Parathyroid adenoma (tissue), 2 donors: ENCODE data around the gene RPA1.
"Not testable (repeated sequence)": the region's sequence is repeated elsewhere in the genome, so short reads cannot be mapped to it uniquely, and the experiment has no call there.

Experiments
- H2AFZ ChIP-seq: fragments of 300-600 bp; sonication (generic); one replicate; pipeline ENCODE4 v1.7.0; 2017; ENCODE audit warnings: antibody characterized with exemption, mild to moderate bottlenecking
- H3K27ac ChIP-seq: fragments of 300-600 bp; sonication (generic); one replicate; pipeline ENCODE4 v1.7.0; 2017
- H3K27me3 ChIP-seq: fragments of 300-600 bp; sonication (generic); one replicate; pipeline ENCODE4 v1.7.0; 2017; ENCODE audit warnings: low read length; ENCODE audit not compliant: control insufficient read depth, insufficient read depth
- H3K36me3 ChIP-seq: fragments of 300-600 bp; sonication (generic); one replicate; pipeline ENCODE4 v1.7.0; 2017; ENCODE audit warnings: low read length; ENCODE audit not compliant: control insufficient read depth, insufficient read depth
- H3K4me1 ChIP-seq: fragments of 300-600 bp; sonication (generic); one replicate; pipeline ENCODE4 v1.7.0; 2017; ENCODE audit warnings: control low read depth
- H3K4me2 ChIP-seq: fragments of 300-600 bp; sonication (generic); one replicate; pipeline ENCODE4 v1.7.0; 2017; ENCODE audit warnings: low read length
- H3K4me3 ChIP-seq: fragments of 300-600 bp; sonication (generic); one replicate; pipeline ENCODE4 v1.7.0; 2017; ENCODE audit warnings: low read depth, low read length
- H3K79me2 ChIP-seq: fragments of 300-600 bp; sonication (generic); one replicate; pipeline ENCODE4 v1.7.0; 2017; ENCODE audit warnings: control low read depth
- H3K9ac ChIP-seq: fragments of 300-600 bp; sonication (generic); one replicate; pipeline ENCODE4 v1.7.0; 2017; ENCODE audit warnings: mild to moderate bottlenecking
- H3K9me3 ChIP-seq: fragments of 300-600 bp; sonication (generic); one replicate; pipeline ENCODE4 v1.7.0; 2017; ENCODE audit warnings: low read length; ENCODE audit not compliant: control insufficient read depth
- TF ChIP-seq, protein P1 (sequence below): fragments of 300-600 bp; sonication (generic); IDR thresholded peaks from one replicate; pipeline ENCODE4 v1.7.0; 2017; ENCODE audit warnings: antibody characterized with exemption, mild to moderate bottlenecking
- donor health status: primary hyperparathyroidism.

RPA1 gene

DNA sequence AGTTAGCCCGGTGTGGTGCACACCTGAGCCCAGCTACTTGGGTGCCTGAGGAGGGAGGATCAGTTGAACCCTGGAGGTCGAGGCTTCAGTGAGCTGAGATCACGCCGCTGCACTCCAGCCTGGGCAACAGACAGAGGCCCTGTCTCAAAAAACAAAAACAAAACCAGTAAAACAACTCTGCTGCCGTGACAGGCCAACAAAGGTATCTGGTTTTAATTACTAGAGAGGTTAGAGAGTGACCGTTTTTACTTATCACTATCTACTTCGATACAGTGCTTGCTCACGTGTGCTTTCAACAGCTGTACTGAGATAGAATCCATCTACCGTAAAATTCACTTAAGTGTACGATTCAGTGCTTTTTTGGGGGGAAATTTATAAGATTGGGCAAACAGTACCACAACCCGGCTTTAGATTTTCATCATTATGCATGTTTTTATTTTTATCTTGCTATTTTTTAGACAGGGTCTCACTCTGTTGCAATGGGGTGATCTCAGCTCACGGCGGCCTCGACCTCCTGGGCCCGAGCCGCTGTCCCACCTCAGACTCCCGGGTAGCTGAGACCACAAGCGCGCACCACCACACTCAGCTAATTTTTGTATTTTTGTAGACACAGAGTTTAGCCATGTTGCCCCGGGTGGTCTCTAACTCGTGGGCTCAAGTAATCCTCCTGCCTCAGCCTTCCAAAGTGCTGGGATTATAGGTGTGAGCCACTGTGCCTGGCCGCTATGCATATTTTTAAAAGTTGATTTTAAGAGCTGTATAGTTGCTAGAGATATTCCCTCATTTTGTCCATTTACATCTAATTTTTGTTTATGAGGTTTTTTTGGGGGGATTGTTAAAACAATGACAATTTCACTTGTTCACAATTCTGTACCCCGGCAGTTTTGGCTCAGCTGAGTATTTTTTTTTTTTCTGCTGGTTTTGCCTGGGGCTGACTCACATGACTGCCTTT is 37.0 kb upstream of the RPA1 start:
- TF ChIP-seq, protein P1, sequence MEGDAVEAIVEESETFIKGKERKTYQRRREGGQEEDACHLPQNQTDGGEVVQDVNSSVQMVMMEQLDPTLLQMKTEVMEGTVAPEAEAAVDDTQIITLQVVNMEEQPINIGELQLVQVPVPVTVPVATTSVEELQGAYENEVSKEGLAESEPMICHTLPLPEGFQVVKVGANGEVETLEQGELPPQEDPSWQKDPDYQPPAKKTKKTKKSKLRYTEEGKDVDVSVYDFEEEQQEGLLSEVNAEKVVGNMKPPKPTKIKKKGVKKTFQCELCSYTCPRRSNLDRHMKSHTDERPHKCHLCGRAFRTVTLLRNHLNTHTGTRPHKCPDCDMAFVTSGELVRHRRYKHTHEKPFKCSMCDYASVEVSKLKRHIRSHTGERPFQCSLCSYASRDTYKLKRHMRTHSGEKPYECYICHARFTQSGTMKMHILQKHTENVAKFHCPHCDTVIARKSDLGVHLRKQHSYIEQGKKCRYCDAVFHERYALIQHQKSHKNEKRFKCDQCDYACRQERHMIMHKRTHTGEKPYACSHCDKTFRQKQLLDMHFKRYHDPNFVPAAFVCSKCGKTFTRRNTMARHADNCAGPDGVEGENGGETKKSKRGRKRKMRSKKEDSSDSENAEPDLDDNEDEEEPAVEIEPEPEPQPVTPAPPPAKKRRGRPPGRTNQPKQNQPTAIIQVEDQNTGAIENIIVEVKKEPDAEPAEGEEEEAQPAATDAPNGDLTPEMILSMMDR, result no peak
- no peaks in the 10 kb centered on the region for H3K27me3 ChIP-seq
- no peak overlapping the region for H2AFZ ChIP-seq
- no peak overlapping the region for H3K9ac ChIP-seq
- no peaks in the 10 kb centered on the region for H3K36me3 ChIP-seq
- no peak overlapping the region for H3K4me3 ChIP-seq
- no peaks in the 10 kb centered on the region for H3K9me3 ChIP-seq
- no peak overlapping the region for H3K27ac ChIP-seq
- no peaks in the 10 kb centered on the region for H3K79me2 ChIP-seq
- H3K4me2 ChIP-seq, result no peak overlapping the region
- no peaks in the 10 kb centered on the region for H3K4me1 ChIP-seq

DNA sequence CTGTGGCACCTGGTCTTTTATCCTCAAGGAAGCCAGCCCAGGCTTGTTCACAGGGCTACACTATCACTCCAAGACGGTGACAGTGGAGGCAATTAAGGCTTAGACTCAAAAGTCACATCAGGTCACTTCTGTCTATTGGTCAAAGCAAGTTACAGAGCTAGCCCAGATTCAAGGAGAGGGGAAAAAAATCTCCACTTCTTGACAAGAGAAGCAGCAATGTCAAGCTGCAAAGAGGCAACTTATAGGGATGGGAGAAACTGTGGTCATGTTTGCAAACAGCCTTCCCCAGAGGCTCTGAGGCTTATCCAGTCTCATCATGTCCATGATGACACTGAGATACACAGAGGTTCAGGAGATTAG is 36.4 kb upstream of the RPA1 start:
- no peak overlapping the region for H3K4me2 ChIP-seq
- no peak overlapping the region for H3K4me3 ChIP-seq
- TF ChIP-seq, protein P1, result no peak
- H3K4me1 ChIP-seq, result no peaks in the 10 kb centered on the region
- no peaks in the 10 kb centered on the region for H3K36me3 ChIP-seq
- no peak overlapping the region for H3K27ac ChIP-seq
- H3K79me2 ChIP-seq, result no peaks in the 10 kb centered on the region
- no peaks in the 10 kb centered on the region for H3K9me3 ChIP-seq
- no peak overlapping the region for H2AFZ ChIP-seq
- no peaks in the 10 kb centered on the region for H3K27me3 ChIP-seq
- no peak overlapping the region for H3K9ac ChIP-seq

DNA sequence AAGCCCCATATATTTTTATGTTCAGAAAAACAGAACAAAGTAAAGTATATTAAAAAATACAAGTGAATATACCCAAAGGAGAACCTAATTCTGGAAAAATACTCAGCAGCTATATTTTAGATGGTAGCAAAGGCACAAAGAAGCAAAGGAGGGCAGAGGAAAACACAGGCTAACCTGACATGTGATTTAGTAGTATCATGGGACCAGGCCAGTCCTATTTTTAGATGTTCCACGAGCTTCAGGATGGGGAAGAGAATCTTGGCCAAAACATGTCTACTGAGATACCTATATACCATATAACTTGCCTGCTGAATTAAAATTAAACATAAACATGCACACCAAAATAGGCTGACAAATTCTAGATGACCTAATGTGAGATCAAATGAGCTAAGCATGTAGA is 33.0 kb upstream of the RPA1 start:
- Histone ChIP-seq H3K4me3 (no peak overlapping the region), H3K4me2 (no peak overlapping the region), H3K27me3 (no peaks in the 10 kb centered on the region), H3K9ac (no peak overlapping the region), H2AFZ (no peak overlapping the region), H3K36me3 (no peaks in the 10 kb centered on the region), H3K27ac (no peak overlapping the region), H3K79me2 (no peaks in the 10 kb centered on the region), H3K9me3 (no peaks in the 10 kb centered on the region), H3K4me1 (no peaks in the 10 kb centered on the region)
- TF ChIP-seq, protein P1, result no peak

DNA sequence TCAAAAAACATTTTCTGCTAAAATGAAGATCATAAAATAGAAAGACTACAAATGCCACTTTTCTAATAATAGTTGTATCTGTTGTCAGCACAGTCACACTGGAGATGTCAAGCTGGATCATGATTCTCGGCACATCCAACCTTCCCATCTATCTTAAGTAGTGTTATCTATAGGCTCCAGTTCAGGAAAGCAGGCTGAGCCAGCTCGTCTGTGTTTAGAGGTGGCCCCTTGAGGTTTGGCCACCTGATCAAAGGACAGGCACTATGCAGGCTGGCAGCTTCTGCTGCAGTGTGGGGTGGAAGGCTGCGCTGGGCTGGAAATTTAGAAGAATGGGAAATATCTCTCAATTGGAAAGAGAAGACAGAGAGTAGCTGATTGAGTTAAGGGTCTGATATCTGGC is 32.5 kb upstream of the RPA1 start:
- Histone ChIP-seq H3K27me3 (no peaks in the 10 kb centered on the region), H3K9me3 (no peaks in the 10 kb centered on the region), H3K36me3 (no peaks in the 10 kb centered on the region), H3K4me2 (no peak overlapping the region), H3K4me3 (no peak overlapping the region), H3K27ac (no peak overlapping the region), H3K79me2 (no peaks in the 10 kb centered on the region), H3K4me1 (no peaks in the 10 kb centered on the region), H3K9ac (no peak overlapping the region), H2AFZ (no peak overlapping the region)
- TF ChIP-seq, protein P1, result no peak

DNA sequence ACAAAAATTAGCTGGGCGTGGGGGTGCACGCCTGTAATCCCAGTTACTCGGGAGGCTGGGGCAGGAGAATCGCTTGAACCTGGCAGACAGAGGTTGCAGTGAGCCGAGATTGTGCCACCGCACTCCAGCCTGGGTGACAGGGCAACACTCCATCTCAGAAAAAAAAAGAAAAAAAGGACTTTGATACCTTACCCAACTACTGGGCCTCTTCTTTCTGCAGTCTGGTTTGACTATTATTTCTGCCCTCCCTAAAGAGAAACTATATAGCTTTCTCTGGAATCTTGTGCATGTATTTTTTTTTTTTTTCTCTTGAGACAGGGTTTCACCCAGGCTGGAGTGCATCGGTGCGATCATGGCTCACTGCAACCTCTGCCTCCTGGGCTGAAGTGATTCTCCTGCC is 32.0 kb upstream of the RPA1 start:
- H3K27me3 ChIP-seq, H3K9ac ChIP-seq, H3K36me3 ChIP-seq, H3K4me1 ChIP-seq, H3K79me2 ChIP-seq, H3K27ac ChIP-seq, H3K9me3 ChIP-seq, H3K4me3 ChIP-seq, H3K4me2 ChIP-seq, H2AFZ ChIP-seq: not testable (repeated sequence)
